Activated CD8-positive, alpha-beta memory T cell treated with anti-CD3 and anti-CD28 coated beads, Interleukin-2, amount 50 U/mL, for 1 hour (primary cell): Measurements from ENCODE around the gene SYNPO2.
"Not testable (repeated sequence)": the region's sequence is repeated elsewhere in the genome, so short reads cannot be mapped to it uniquely, and the experiment has no call there.

Experiments
- DNase-seq: peaks from one replicate; pipeline ENCODE4 v3.0.0-alpha.2; 2020; ENCODE audit errors: extremely low read depth

The SYNPO2 gene

GRCh38 chr4:118888666-118889311 is at the start of gene SYNPO2:
TSS of gene SYNPO2 (plus strand) at chr4:118888854. CDS start at chr4:118889037, 183 bp downstream.
- no peak for DNase-seq

GRCh38 chr4:118839221-118839927 is 49.3 kb upstream of the SYNPO2 start:
- no peak for DNase-seq

GRCh38 chr4:118842055-118842454 is 46.6 kb upstream of the SYNPO2 start:
- DNase-seq: no peak

- DNase-seq: no peak
These were observed 45.4 kb upstream of the SYNPO2 start for GRCh38 chr4:118843237-118843636.

GRCh38 chr4:118845552-118846050 is 43.1 kb upstream of the SYNPO2 start:
- DNase-seq: no peak

GRCh38 chr4:118846979-118847378 is 41.7 kb upstream of the SYNPO2 start:
- no peak for DNase-seq

GRCh38 chr4:118848242-118848641 is 40.4 kb upstream of the SYNPO2 start:
- DNase-seq: no peak

- DNase-seq: no peak
These were observed 39.8 kb upstream of the SYNPO2 start for GRCh38 chr4:118848901-118849300.

- no peak for DNase-seq
These were observed 38.7 kb upstream of the SYNPO2 start for GRCh38 chr4:118849867-118850487.

GRCh38 chr4:118850488-118851173 is 38.0 kb upstream of the SYNPO2 start:
- no peak for DNase-seq

- DNase-seq: no peak
These were observed 30.9 kb upstream of the SYNPO2 start for GRCh38 chr4:118857760-118858159.

- no peak for DNase-seq
These were observed 29.9 kb upstream of the SYNPO2 start for GRCh38 chr4:118858779-118859178.

- no peak for DNase-seq
These were observed 23.5 kb upstream of the SYNPO2 start for GRCh38 chr4:118865091-118865708.

GRCh38 chr4:118866442-118866841 is 22.2 kb upstream of the SYNPO2 start:
- DNase-seq: no peak

- DNase-seq: no peak
These were observed 21.2 kb upstream of the SYNPO2 start for GRCh38 chr4:118867311-118868067.

GRCh38 chr4:118869808-118870342 is 18.8 kb upstream of the SYNPO2 start:
- DNase-seq: no peak

- DNase-seq: no peak
These were observed 16.5 kb upstream of the SYNPO2 start for GRCh38 chr4:118872181-118872580.

- DNase-seq: no peak
These were observed 10.9 kb upstream of the SYNPO2 start for GRCh38 chr4:118877797-118878196.

- not testable (repeated sequence) for DNase-seq
These were observed 10.1 kb upstream of the SYNPO2 start for GRCh38 chr4:118878507-118878906.

GRCh38 chr4:118879409-118879808 is 9.2 kb upstream of the SYNPO2 start:
- DNase-seq: no peak
